Vagina (tissue), 2 donors: ENCODE results near the gene GUCY1A2. TPM values are rescaled to one million over a fixed set of nuclear protein-coding genes. Genes with fewer than 3 reads are reported as not detected.

Source experiments
- DNase-seq, 2 donors: peaks; one replicate each; pipeline ENCODE4 v3.0.0-alpha.2; 2017; ENCODE audit errors: extremely low spot score in 2 of 2
- H3K27ac ChIP-seq: fragments of 200-600 bp; sonication (generic); one replicate; pipeline ENCODE4 v1.5.1; 2019
- H3K27me3 ChIP-seq: fragments of 200-600 bp; sonication (generic); one replicate; pipeline ENCODE4 v1.5.1; 2019
- H3K36me3 ChIP-seq, 2 donors: fragments of 200-600 bp; sonication (generic); one replicate each; pipeline ENCODE4 v1.5.1; 2017 to 2019
- H3K4me1 ChIP-seq: fragments of 200-600 bp; sonication (generic); one replicate; pipeline ENCODE4 v1.5.1; 2019
- H3K4me3 ChIP-seq, 2 donors: fragments of 200-600 bp; sonication (generic); 1 replicate in 1 of 2; 2 replicates in 1 of 2; pipeline ENCODE4 v1.5.1; 2016 to 2019
- H3K9me3 ChIP-seq: fragments of 200-600 bp; sonication (generic); one replicate; pipeline ENCODE4 v1.5.1; 2019
- CTCF ChIP-seq, 3 experiments: fragments of 450-650 bp in 2 of 3; fragments of 200-600 bp in 1 of 3; sonication (generic) in 1 of 3; IDR thresholded peaks; one replicate each; pipeline ENCODE4 v1.5.1; 2017 to 2019; ENCODE audit warnings: antibody characterized with exemption in 3 of 3, mild to moderate bottlenecking in 2 of 3, moderate library complexity in 2 of 3
- POLR2A ChIP-seq, 2 donors: fragments of 450-650 bp; IDR thresholded peaks; one replicate each; pipeline ENCODE4 v1.6.1; 2017; ENCODE audit warnings: antibody characterized with exemption in 2 of 2, mild to moderate bottlenecking in 2 of 2, moderate library complexity in 2 of 2
- POLR2AphosphoS5 ChIP-seq, 2 donors: sonication (generic); formaldehyde crosslinking; IDR thresholded peaks; one replicate each; pipeline ENCODE4 v1.9.0; 2017; ENCODE audit warnings: antibody characterized with exemption in 2 of 2, mild to moderate bottlenecking in 2 of 2, low read depth in 1 of 2; ENCODE audit not compliant: insufficient read depth in 1 of 2
- intact Hi-C: fragments of 100-400 bp; cut with DNase I; formaldehyde crosslinking; loops from one replicate; pipeline ENCODE4 v1.15.1; 2023
- total RNA-seq: library from RNA; depleted of rRNA; stranded (reverse); fragments of >200 nt; gene quantifications from one replicate; pipeline ENCODE4 v1.2.3, GENCODE V29; 2016

Gene GUCY1A2
- total RNA-seq, 1 donor from 2014 or later, result 7.4 TPM

- H3K36me3 ChIP-seq, result no peaks in the 10 kb centered on the region
- H3K4me3 ChIP-seq, result no peak overlapping the region
- intact Hi-C loops, result no loop called here
- no peaks in the 10 kb centered on the region for H3K27me3 ChIP-seq
- H3K9me3 ChIP-seq, result no peaks in the 10 kb centered on the region
- H3K27ac ChIP-seq, result no peak overlapping the region
- TF ChIP-seq POLR2A (IDR thresholded peaks at IDR 0.05), result no peak
- TF ChIP-seq POLR2AphosphoS5 (IDR thresholded peaks at IDR 0.05; ENCODE audit: insufficient read depth in 1 of 2, low read depth in 1 of 2), result no peak
- no peak for TF ChIP-seq CTCF (IDR thresholded peaks at IDR 0.05)
- no peak for DNase-seq
- no peaks in the 10 kb centered on the region for H3K4me1 ChIP-seq
These were observed 58.5 kb downstream of the GUCY1A2 start for GRCh38 chr11:106959800-106960199.

- Histone ChIP-seq H3K36me3 (no peaks in the 10 kb centered on the region), H3K4me3 (no peak overlapping the region), H3K27me3 (no peaks in the 10 kb centered on the region), H3K4me1 (no peaks in the 10 kb centered on the region), H3K27ac (no peak overlapping the region), H3K9me3 (no peaks in the 10 kb centered on the region)
- no peak for TF ChIP-seq CTCF (IDR thresholded peaks at IDR 0.05)
- TF ChIP-seq POLR2AphosphoS5 (IDR thresholded peaks at IDR 0.05; ENCODE audit: insufficient read depth in 1 of 2, low read depth in 1 of 2), result no peak
- TF ChIP-seq POLR2A (IDR thresholded peaks at IDR 0.05), result no peak
- intact Hi-C loops, result no loop called here
- no peak for DNase-seq
These were observed 58.9 kb downstream of the GUCY1A2 start for GRCh38 chr11:106959386-106959785.

GRCh38 chr11:106958517-106959248 is 59.6 kb downstream of the GUCY1A2 start:
- Histone ChIP-seq H3K9me3 (no peaks in the 10 kb centered on the region), H3K4me3 (no peak overlapping the region), H3K36me3 (no peaks in the 10 kb centered on the region), H3K27ac (no peak overlapping the region), H3K4me1 (no peaks in the 10 kb centered on the region), H3K27me3 (no peaks in the 10 kb centered on the region)
- no peak for DNase-seq
- TF ChIP-seq CTCF (IDR thresholded peaks at IDR 0.05) (no peak), POLR2A (IDR thresholded peaks at IDR 0.05) (no peak)
- intact Hi-C loops, result no loop called here

- DNase-seq, result no peak
- no peaks in the 10 kb centered on the region for H3K36me3 ChIP-seq
- no peaks in the 10 kb centered on the region for H3K27me3 ChIP-seq
- no peaks in the 10 kb centered on the region for H3K4me1 ChIP-seq
- no peaks in the 10 kb centered on the region for H3K9me3 ChIP-seq
- no peak overlapping the region for H3K27ac ChIP-seq
- no peak overlapping the region for H3K4me3 ChIP-seq
- TF ChIP-seq POLR2A (IDR thresholded peaks at IDR 0.05) (no peak), POLR2AphosphoS5 (IDR thresholded peaks at IDR 0.05; ENCODE audit: insufficient read depth in 1 of 2, low read depth in 1 of 2) (no peak), CTCF (IDR thresholded peaks at IDR 0.05) (no peak)
- intact Hi-C loops, result no loop called here
These were observed 61.2 kb downstream of the GUCY1A2 start for GRCh38 chr11:106957030-106957482.

GRCh38 chr11:106950067-106950491 is 68.2 kb downstream of the GUCY1A2 start:
- TF ChIP-seq POLR2AphosphoS5 (IDR thresholded peaks at IDR 0.05; ENCODE audit: insufficient read depth in 1 of 2, low read depth in 1 of 2) (no peak), CTCF (IDR thresholded peaks at IDR 0.05) (no peak), POLR2A (IDR thresholded peaks at IDR 0.05) (no peak)
- Histone ChIP-seq H3K4me1 (no peaks in the 10 kb centered on the region), H3K36me3 (no peaks in the 10 kb centered on the region), H3K4me3 (no peak overlapping the region), H3K27ac (no peak overlapping the region), H3K9me3 (no peaks in the 10 kb centered on the region), H3K27me3 (no peaks in the 10 kb centered on the region)
- intact Hi-C loops, result no loop called here
- DNase-seq, result no peak
